ENCODE results near the gene ZDHHC9.

The ZDHHC9 gene

GRCh38 chrX:129833153-129833990 is 10.3 kb downstream of the ZDHHC9 start:
- no peak overlapping the region for H3K4me3 ChIP-seq (ENCODE audit: insufficient read depth, low read length, poor library complexity, severe bottlenecking)
- no peak overlapping the region for H3K9ac ChIP-seq (ENCODE audit: low read length)
- no peak overlapping the region for H2AFZ ChIP-seq (ENCODE audit: low read depth, low read length, severe bottlenecking)
- no peak for TF ChIP-seq EZH2phosphoT487 (conservative IDR thresholded peaks at IDR 0.05; ENCODE audit: low read length)
- TF ChIP-seq CTCF (IDR thresholded peaks at IDR 0.05; ENCODE audit: insufficient read depth, low read length, poor library complexity, severe bottlenecking), result no peak
- H3K4me2 ChIP-seq (ENCODE audit: low read depth, low read length, poor library complexity, severe bottlenecking), result no peak overlapping the region
- H3K27ac ChIP-seq (ENCODE audit: low read depth, low read length), result no peak overlapping the region
- no peaks in the 10 kb centered on the region for H3K27me3 ChIP-seq (ENCODE audit: low read length)
- H3F3A ChIP-seq (ENCODE audit: insufficient read depth), result no peaks in the 10 kb centered on the region
- no peaks in the 10 kb centered on the region for H3K79me2 ChIP-seq (ENCODE audit: insufficient read depth, low read length)
- H3K9me3 ChIP-seq (ENCODE audit: insufficient read depth, low read length), result no peaks in the 10 kb centered on the region
- no peaks in the 10 kb centered on the region for H3K9me2 ChIP-seq (replicated peaks; ENCODE audit: insufficient read depth, low read length)
- H4K20me1 ChIP-seq (ENCODE audit: low read depth, low read length), result no peaks in the 10 kb centered on the region
- no peaks in the 10 kb centered on the region for H3K36me3 ChIP-seq (ENCODE audit: low read length)

- Histone ChIP-seq H3K79me2 (ENCODE audit: insufficient read depth, low read length) (no peaks in the 10 kb centered on the region), H4K20me1 (ENCODE audit: low read depth, low read length) (no peaks in the 10 kb centered on the region), H3K9ac (ENCODE audit: low read length) (no peak overlapping the region), H3K27me3 (ENCODE audit: low read length) (no peaks in the 10 kb centered on the region), H3K9me2 (replicated peaks; ENCODE audit: insufficient read depth, low read length) (no peaks in the 10 kb centered on the region), H3K36me3 (ENCODE audit: low read length) (no peaks in the 10 kb centered on the region), H3K27ac (ENCODE audit: low read depth, low read length) (no peak overlapping the region), H3K4me2 (ENCODE audit: low read depth, low read length, poor library complexity, severe bottlenecking) (no peak overlapping the region), H3K4me3 (ENCODE audit: insufficient read depth, low read length, poor library complexity, severe bottlenecking) (no peak overlapping the region), H3K9me3 (ENCODE audit: insufficient read depth, low read length) (no peaks in the 10 kb centered on the region), H2AFZ (ENCODE audit: low read depth, low read length, severe bottlenecking) (no peak overlapping the region), H3F3A (ENCODE audit: insufficient read depth) (no peaks in the 10 kb centered on the region)
- TF ChIP-seq EZH2phosphoT487 (conservative IDR thresholded peaks at IDR 0.05; ENCODE audit: low read length) (no peak), CTCF (IDR thresholded peaks at IDR 0.05; ENCODE audit: insufficient read depth, low read length, poor library complexity, severe bottlenecking) (no peak)
Observed at GRCh38 chrX:129831091-129831885, 12.4 kb downstream of the ZDHHC9 start.

- Histone ChIP-seq H3K36me3 (ENCODE audit: low read length) (no peaks in the 10 kb centered on the region), H3K27ac (ENCODE audit: low read depth, low read length) (no peak overlapping the region), H3K4me3 (ENCODE audit: insufficient read depth, low read length, poor library complexity, severe bottlenecking) (no peak overlapping the region), H3K27me3 (ENCODE audit: low read length) (no peaks in the 10 kb centered on the region), H3F3A (ENCODE audit: insufficient read depth) (no peaks in the 10 kb centered on the region), H3K9me3 (ENCODE audit: insufficient read depth, low read length) (no peaks in the 10 kb centered on the region), H2AFZ (ENCODE audit: low read depth, low read length, severe bottlenecking) (no peak overlapping the region), H3K79me2 (ENCODE audit: insufficient read depth, low read length) (no peaks in the 10 kb centered on the region), H3K9me2 (replicated peaks; ENCODE audit: insufficient read depth, low read length) (no peaks in the 10 kb centered on the region), H3K4me2 (ENCODE audit: low read depth, low read length, poor library complexity, severe bottlenecking) (no peak overlapping the region), H3K9ac (ENCODE audit: low read length) (no peak overlapping the region), H4K20me1 (ENCODE audit: low read depth, low read length) (no peaks in the 10 kb centered on the region)
- TF ChIP-seq EZH2phosphoT487 (conservative IDR thresholded peaks at IDR 0.05; ENCODE audit: low read length), result no peak
- no peak for TF ChIP-seq CTCF (IDR thresholded peaks at IDR 0.05; ENCODE audit: insufficient read depth, low read length, poor library complexity, severe bottlenecking)
Observed at GRCh38 chrX:129830494-129830893, 13.2 kb downstream of the ZDHHC9 start.
